GM21723 (cell line): Measurements from ENCODE around the gene WDR38.

Experiments used
- ATAC-seq: cut with Tn5 transposase; IDR thresholded peaks from one replicate; pipeline ENCODE4 v1.9.1; 2021; ENCODE audit warnings: mild to moderate bottlenecking, moderate library complexity; ENCODE audit not compliant: unreplicated experiment

Gene WDR38

GRCh38 chr9:124852829-124853531 lies at the start of gene WDR38:
TSS of gene WDR38 (plus strand) at chr9:124853460. CDS start at chr9:124853532, 72 bp downstream.
- peak; percentile 74 for ATAC-seq

GRCh38 chr9:124803911-124804310 lies 49.3 kb upstream of the WDR38 start:
- no peak for ATAC-seq

- no peak for ATAC-seq
These were observed 48.1 kb upstream of the WDR38 start for GRCh38 chr9:124805186-124805585.

- no peak for ATAC-seq
These were observed 44.9 kb upstream of the WDR38 start for GRCh38 chr9:124808246-124808956.

GRCh38 chr9:124809211-124809610 lies 44.0 kb upstream of the WDR38 start:
- ATAC-seq = no peak

- ATAC-seq = no peak
These were observed 43.3 kb upstream of the WDR38 start for GRCh38 chr9:124809741-124810500.

GRCh38 chr9:124810663-124811355 lies 42.5 kb upstream of the WDR38 start:
- no peak for ATAC-seq

GRCh38 chr9:124812441-124812876 lies 40.8 kb upstream of the WDR38 start:
- ATAC-seq = no peak

GRCh38 chr9:124813041-124813440 lies 40.2 kb upstream of the WDR38 start:
- no peak for ATAC-seq

GRCh38 chr9:124813501-124814163 lies 39.6 kb upstream of the WDR38 start:
- ATAC-seq = no peak

- ATAC-seq = no peak
These were observed 39.1 kb upstream of the WDR38 start for GRCh38 chr9:124814164-124814535.

- no peak for ATAC-seq
These were observed 37.7 kb upstream of the WDR38 start for GRCh38 chr9:124815601-124816000.

GRCh38 chr9:124818431-124819281 lies 34.6 kb upstream of the WDR38 start:
- ATAC-seq = no peak

GRCh38 chr9:124820698-124821623 lies 32.3 kb upstream of the WDR38 start:
- no peak for ATAC-seq

GRCh38 chr9:124828489-124829333 lies 24.5 kb upstream of the WDR38 start:
- no peak for ATAC-seq

GRCh38 chr9:124829334-124829669 lies 24.0 kb upstream of the WDR38 start:
- ATAC-seq = no peak

- no peak for ATAC-seq
These were observed 22.7 kb upstream of the WDR38 start for GRCh38 chr9:124830593-124830992.
